Body of pancreas (tissue), 4 donors: ENCODE data around the gene LVRN.

Experiments used
- CTCF ChIP-seq, 7 experiments: fragments of 450-650 bp in 4 of 7; fragments of 200-600 bp in 3 of 7; sonication (generic) in 3 of 7; IDR thresholded peaks; one replicate each; pipeline ENCODE4 v1.5.1; 2016 to 2019; ENCODE audit warnings: antibody characterized with exemption in 7 of 7
- POLR2A ChIP-seq, 3 donors: fragments of 450-650 bp; IDR thresholded peaks; one replicate each; pipeline ENCODE4 v1.6.1; 2016; ENCODE audit warnings: antibody characterized with exemption in 3 of 3, mild to moderate bottlenecking in 2 of 3

DNA sequence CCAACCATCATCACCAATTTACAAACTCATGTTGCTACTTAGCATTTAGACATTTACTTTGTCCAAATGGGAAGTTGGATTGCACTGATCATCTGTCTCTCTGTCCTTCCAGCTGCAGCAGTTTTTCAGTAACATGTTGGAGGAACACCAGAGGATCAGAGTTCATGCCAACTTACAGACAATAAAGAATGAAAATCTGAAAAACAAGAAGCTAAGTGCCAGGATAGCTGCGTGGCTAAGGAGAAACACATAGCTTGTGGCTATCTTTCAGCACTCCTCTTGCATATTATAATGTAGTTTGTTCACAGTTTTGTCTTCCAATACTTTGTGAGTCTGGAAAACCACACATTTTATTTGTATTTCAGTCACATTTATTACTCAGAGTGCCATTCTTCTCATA, 63.6 kb downstream of the LVRN start:
- TF ChIP-seq CTCF (IDR thresholded peaks at IDR 0.05): no peak
- no peak for TF ChIP-seq POLR2A (IDR thresholded peaks at IDR 0.05)
